Esophagus squamous epithelium (tissue), 4 donors: ENCODE measurements around the gene FAM200A.

Experiments used
- CTCF ChIP-seq, 6 experiments: fragments of 450-650 bp in 4 of 6; fragments of 200-600 bp in 2 of 6; sonication (generic) in 2 of 6; IDR thresholded peaks; one replicate each; pipeline ENCODE4 v1.5.1; 2016 to 2019; ENCODE audit warnings: antibody characterized with exemption in 6 of 6, mild to moderate bottlenecking in 4 of 6, moderate library complexity in 4 of 6
- POLR2A ChIP-seq, 4 donors: fragments of 450-650 bp; IDR thresholded peaks; one replicate each; pipeline ENCODE4 v1.6.1; 2017; ENCODE audit warnings: antibody characterized with exemption in 4 of 4, mild to moderate bottlenecking in 4 of 4, moderate library complexity in 3 of 4

GRCh38 chr7:99579956-99580777 lies 28.3 kb upstream of the FAM200A start:
- TF ChIP-seq CTCF (IDR thresholded peaks at IDR 0.05) (peak in 3 of 6 experiments; percentile 12 to 29 (median 18)), POLR2A (IDR thresholded peaks at IDR 0.05) (no peak)
